Karpas-422 (cell line): ENCODE measurements around the gene ORAI1. TPM values are rescaled to one million over a fixed set of nuclear protein-coding genes. Genes with fewer than 3 reads are reported as not detected.
"Not testable (repeated sequence)": the region's sequence is repeated elsewhere in the genome, so short reads cannot be mapped to it uniquely, and the experiment has no call there.

Source experiments
- DNase-seq: peaks from one replicate; pipeline ENCODE4 v3.0.0-alpha.2; 2015
- H2AFZ ChIP-seq: fragments of 200-600 bp; sonication (generic); 2 replicates; pipeline ENCODE4 v1.6.1; 2014; ENCODE audit warnings: antibody characterized with exemption, low read length, mixed read lengths
- H3K27ac ChIP-seq: fragments of 200-600 bp; sonication (generic); 2 replicates; pipeline ENCODE4 v1.5.1; 2014; ENCODE audit warnings: mild to moderate bottlenecking, low read length, moderate library complexity
- H3K27me3 ChIP-seq: fragments of 200-600 bp; sonication (generic); 2 replicates; pipeline ENCODE4 v1.6.1; 2014; ENCODE audit warnings: low read length, mixed read lengths
- H3K36me3 ChIP-seq: fragments of 200-600 bp; sonication (generic); 2 replicates; pipeline ENCODE4 v1.6.1; 2014; ENCODE audit warnings: low read length, mixed read lengths; ENCODE audit not compliant: insufficient read depth
- H3K4me1 ChIP-seq: fragments of 200-600 bp; sonication (generic); 2 replicates; pipeline ENCODE4 v1.6.1; 2014; ENCODE audit warnings: mild to moderate bottlenecking, low read length, mixed read lengths
- H3K4me2 ChIP-seq: fragments of 200-600 bp; sonication (generic); 2 replicates; pipeline ENCODE4 v1.6.1; 2014; ENCODE audit warnings: low read length, low read depth, mild to moderate bottlenecking; ENCODE audit not compliant: poor library complexity, severe bottlenecking
- H3K4me3 ChIP-seq: fragments of 200-600 bp; sonication (generic); 2 replicates; pipeline ENCODE4 v1.5.1; 2014; ENCODE audit warnings: mild to moderate bottlenecking, antibody characterized with exemption, low read length, mixed read lengths
- H3K79me2 ChIP-seq: fragments of 200-600 bp; sonication (generic); 2 replicates; pipeline ENCODE4 v1.6.1; 2014; ENCODE audit warnings: mild to moderate bottlenecking, low read length, mixed read lengths
- H3K9ac ChIP-seq: fragments of 200-600 bp; sonication (generic); 2 replicates; pipeline ENCODE4 v1.6.0; 2014; ENCODE audit warnings: low read length
- H3K9me2 ChIP-seq: fragments of 200-600 bp; sonication (generic), shearing (Covaris generic); replicated peaks from 2 replicates; pipeline ENCODE4 v1.6.0; 2014; ENCODE audit warnings: mild to moderate bottlenecking, low read length, moderate library complexity; ENCODE audit not compliant: insufficient read depth
- H3K9me3 ChIP-seq: fragments of 300-700, 200-600 bp; sonication (generic); 2 replicates; pipeline ENCODE4 v1.6.1; 2014; ENCODE audit warnings: low read length, mixed read lengths
- H4K20me1 ChIP-seq: fragments of 200-600 bp; sonication (generic); 2 replicates; pipeline ENCODE4 v1.6.1; 2014; ENCODE audit warnings: mild to moderate bottlenecking, antibody characterized with exemption, low read length, low read depth; ENCODE audit not compliant: insufficient read depth
- small RNA-seq: library from RNA; depleted of rRNA; stranded (forward); fragments of <200 nt; gene quantifications from one replicate; pipeline ENCODE3, GENCODE V24; 2014
- total RNA-seq: library from RNA; depleted of rRNA; stranded (reverse); fragments of >200 nt; shearing (Covaris generic); gene quantifications from 2 replicates; pipeline ENCODE4 v1.2.3, GENCODE V29; 2014; ENCODE audit warnings: low replicate concordance; rRNA removed

ORAI1 gene
- total RNA-seq, 1 experiment from 2014 or later: 20.3 TPM

- H3K4me3 ChIP-seq: no peak overlapping the region
- H4K20me1 ChIP-seq: no peaks in the 10 kb centered on the region
- no peak overlapping the region for H3K27ac ChIP-seq
- no peaks in the 10 kb centered on the region for H3K27me3 ChIP-seq
- DNase-seq: no peak
- no peaks in the 10 kb centered on the region for H3K4me1 ChIP-seq
- no peaks in the 10 kb centered on the region for H3K9me3 ChIP-seq
- no peaks in the 10 kb centered on the region for H3K36me3 ChIP-seq
- H3K79me2 ChIP-seq: no peaks in the 10 kb centered on the region
- H2AFZ ChIP-seq: no peak overlapping the region
- H3K9me2 ChIP-seq: no peaks in the 10 kb centered on the region
- no peak overlapping the region for H3K9ac ChIP-seq
- no peak overlapping the region for H3K4me2 ChIP-seq
These were observed 52.5 kb downstream of the ORAI1 start for GRCh38 chr12:121678716-121679300.

- DNase-seq, H3K4me3 ChIP-seq, H3K4me2 ChIP-seq, H2AFZ ChIP-seq, H3K79me2 ChIP-seq, H3K36me3 ChIP-seq, H3K9me3 ChIP-seq, H3K27ac ChIP-seq, H4K20me1 ChIP-seq, H3K27me3 ChIP-seq, H3K9me2 ChIP-seq, H3K9ac ChIP-seq, H3K4me1 ChIP-seq: not testable (repeated sequence)
These were observed 53.4 kb downstream of the ORAI1 start for GRCh38 chr12:121679661-121680197.

DNA sequence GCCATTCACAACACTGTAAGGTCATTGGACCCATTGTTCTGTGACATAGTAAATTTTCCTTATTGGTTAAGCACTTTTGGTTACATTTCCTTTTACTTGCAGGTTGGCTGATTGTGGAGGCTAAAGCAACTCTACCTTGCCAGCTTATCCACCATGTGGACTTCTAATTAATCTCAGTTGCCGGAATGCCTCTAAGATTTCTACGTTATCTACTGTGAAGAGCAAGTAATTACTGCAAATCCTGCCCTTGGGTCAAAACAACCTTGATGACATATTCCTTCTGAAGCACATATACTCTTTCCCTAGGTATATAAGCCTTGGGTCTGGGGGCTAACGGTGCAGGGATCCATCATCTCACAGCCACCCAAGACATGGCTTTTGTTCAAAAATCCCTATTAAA, 62.6 kb downstream of the ORAI1 start:
- Histone ChIP-seq H3K4me3 (no peak overlapping the region), H3K27ac (no peak overlapping the region), H3K9me3 (no peaks in the 10 kb centered on the region), H3K9ac (no peak overlapping the region), H3K27me3 (no peaks in the 10 kb centered on the region), H3K36me3 (no peaks in the 10 kb centered on the region), H2AFZ (no peak overlapping the region), H3K9me2 (no peaks in the 10 kb centered on the region), H3K4me1 (peaks cover 16% of the 10 kb centered on the region), H3K4me2 (no peak overlapping the region), H3K79me2 (no peaks in the 10 kb centered on the region), H4K20me1 (no peaks in the 10 kb centered on the region)
- no peak for DNase-seq

DNA sequence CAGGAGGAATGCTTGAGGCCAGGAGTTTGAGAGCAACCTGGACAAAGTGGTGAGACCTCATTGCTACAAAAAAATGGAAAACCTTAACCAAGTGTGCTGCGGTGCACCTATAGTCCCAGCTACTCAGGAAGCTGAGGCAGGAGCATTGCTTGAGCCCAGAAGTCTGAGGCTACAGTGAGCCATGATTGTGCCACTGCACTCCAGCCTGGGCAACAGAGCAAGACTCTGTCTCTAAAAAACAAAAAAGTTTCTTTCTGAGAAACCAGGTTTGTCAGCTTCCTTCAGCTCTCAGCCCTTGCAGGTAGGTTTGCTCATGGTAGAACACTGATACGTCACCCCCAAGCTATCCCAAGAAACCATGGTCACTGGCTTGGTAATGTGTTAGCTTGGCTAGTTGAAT, 63.1 kb downstream of the ORAI1 start:
- H3K27ac ChIP-seq: no peak overlapping the region
- H3K79me2 ChIP-seq: no peaks in the 10 kb centered on the region
- H3K9me2 ChIP-seq: no peaks in the 10 kb centered on the region
- no peak for DNase-seq
- H3K9me3 ChIP-seq: no peaks in the 10 kb centered on the region
- H3K4me2 ChIP-seq: no peak overlapping the region
- H2AFZ ChIP-seq: no peak overlapping the region
- peaks cover 16% of the 10 kb centered on the region for H3K4me1 ChIP-seq
- no peaks in the 10 kb centered on the region for H3K36me3 ChIP-seq
- H3K4me3 ChIP-seq: no peak overlapping the region
- no peaks in the 10 kb centered on the region for H3K27me3 ChIP-seq
- H4K20me1 ChIP-seq: no peaks in the 10 kb centered on the region
- no peak overlapping the region for H3K9ac ChIP-seq

Small RNA genes lying within 50 kb of the gene (small RNA-seq; reads per million reads assigned to genes)
- not detected for gene RNU6-1004P

Other genes starting within 250 kb of the ORAI1 start
- gene RNF34, start 226.4 kb upstream of the ORAI1 start, total RNA-seq: 66.6 and 109 TPM in 2 replicates
- 39.1 and 102 TPM in 2 replicates for gene KDM2B, start 45.5 kb upstream of the ORAI1 start, total RNA-seq
- 0.25 and 1.6 TPM in 2 replicates for gene MORN3, start 43.1 kb downstream of the ORAI1 start, total RNA-seq
- gene TMEM120B, start 86.2 kb downstream of the ORAI1 start, total RNA-seq: 8.7 and 15.8 TPM in 2 replicates
- 7.2 and 17.5 TPM in 2 replicates for gene RHOF, start 167.2 kb downstream of the ORAI1 start, total RNA-seq
- gene SETD1B, start 177.5 kb downstream of the ORAI1 start, total RNA-seq: 2.1 and 2.3 TPM in 2 replicates
- gene HPD, start 232.3 kb downstream of the ORAI1 start, total RNA-seq: not detected in 2 replicates